ENCODE measurements around the gene RNF157.

DNA sequence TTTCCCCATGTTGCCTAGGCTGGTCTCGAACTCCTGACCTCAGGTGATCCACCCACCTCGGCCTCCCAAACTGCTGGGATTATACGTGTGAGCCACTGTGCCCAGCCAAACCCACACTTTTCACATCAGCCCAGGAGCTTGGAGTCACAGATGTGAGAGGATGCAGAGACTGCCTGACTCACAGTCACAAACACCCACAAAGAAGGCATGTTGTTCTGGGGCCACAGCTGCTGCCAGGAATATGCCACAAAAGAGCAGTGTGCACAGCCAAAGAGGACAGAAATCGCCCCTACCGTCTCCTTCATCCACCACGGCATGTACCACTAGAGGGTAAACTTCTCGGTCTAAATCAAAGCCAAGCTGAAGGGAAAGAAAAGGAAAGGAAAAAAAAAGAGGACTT lies 74.1 kb downstream of the RNF157 start:
- TF ChIP-seq POLR2AphosphoS5 (IDR thresholded peaks at IDR 0.05; ENCODE audit: low read depth, low read length) (no peak), POLR2A (IDR thresholded peaks at IDR 0.05; ENCODE audit: low read depth, low read length) (no peak), TAF1 (IDR thresholded peaks at IDR 0.05; ENCODE audit: borderline replicate concordance, low read depth, low read length) (no peak)
